OCI-LY1 (cell line): Measurements from ENCODE around the gene LARP6.

Source experiments
- H2AFZ ChIP-seq: fragments of 200-600 bp; sonication (generic), shearing (Covaris generic); 2 replicates; pipeline ENCODE4 v1.6.0; 2014; ENCODE audit warnings: antibody characterized with exemption, mild to moderate bottlenecking, low read length
- H3F3A ChIP-seq: fragments of 200-600 bp; sonication (generic), shearing (Covaris generic); 2 replicates; pipeline ENCODE4 v1.6.0; 2014; ENCODE audit warnings: mild to moderate bottlenecking, antibody characterized with exemption, low read length, moderate library complexity; ENCODE audit not compliant: insufficient read depth
- H3K27ac ChIP-seq: fragments of 200-600 bp; sonication (generic); 2 replicates; pipeline ENCODE4 v1.5.1; 2014; ENCODE audit warnings: low read length, mixed run types, mild to moderate bottlenecking, low read depth; ENCODE audit not compliant: poor library complexity, severe bottlenecking
- H3K27me3 ChIP-seq: fragments of 200-600 bp; sonication (generic); 2 replicates; pipeline ENCODE4 v1.6.0; 2014; ENCODE audit warnings: antibody characterized with exemption, mild to moderate bottlenecking, low read length, moderate library complexity; ENCODE audit not compliant: insufficient read depth
- H3K36me3 ChIP-seq: fragments of 200-600 bp; sonication (generic); 2 replicates; pipeline ENCODE4 v1.6.1; 2014; ENCODE audit warnings: mild to moderate bottlenecking, antibody characterized with exemption, low read length, moderate library complexity, mixed read lengths; ENCODE audit not compliant: insufficient read depth
- H3K4me1 ChIP-seq: fragments of 200-600 bp; sonication (generic); 2 replicates; pipeline ENCODE4 v1.5.1; 2014; ENCODE audit warnings: mild to moderate bottlenecking, low read length, moderate library complexity; ENCODE audit not compliant: insufficient read depth, severe bottlenecking
- H3K4me2 ChIP-seq: fragments of 200-600 bp; sonication (generic), shearing (Covaris generic); 2 replicates; pipeline ENCODE4 v1.6.1; 2014; ENCODE audit warnings: low read length
- H3K4me3 ChIP-seq: fragments of 200-600 bp; sonication (generic); 2 replicates; pipeline ENCODE4 v1.5.1; 2014; ENCODE audit warnings: low read length, low read depth, mild to moderate bottlenecking, mixed read lengths; ENCODE audit not compliant: poor library complexity, severe bottlenecking
- H3K79me2 ChIP-seq: fragments of 200-600 bp; shearing (Covaris generic); 2 replicates; pipeline ENCODE4 v1.6.1; 2016; ENCODE audit warnings: mixed run types, low read length, mixed read lengths; ENCODE audit not compliant: insufficient read depth
- H3K9ac ChIP-seq: fragments of 200-600 bp; sonication (generic), shearing (Covaris generic); 2 replicates; pipeline ENCODE4 v1.6.1; 2014; ENCODE audit warnings: mild to moderate bottlenecking, low read length, mixed read lengths
- H3K9me2 ChIP-seq: fragments of 200-600 bp; sonication (generic), shearing (Covaris generic); 2 replicates; pipeline ENCODE4 v1.6.1; 2014; ENCODE audit warnings: low read depth, mild to moderate bottlenecking, low read length, mixed read lengths
- H3K9me3 ChIP-seq: fragments of 200-600 bp; shearing (Covaris generic); 2 replicates; pipeline ENCODE4 v1.6.1; 2014; ENCODE audit warnings: low read length, mixed read lengths
- H4K20me1 ChIP-seq: fragments of 200-600 bp; sonication (generic), shearing (Covaris generic); 2 replicates; pipeline ENCODE4 v1.6.0; 2016; ENCODE audit warnings: mild to moderate bottlenecking, low read length; ENCODE audit not compliant: insufficient read depth
- CTCF ChIP-seq: fragments of 200-600 bp; sonication (generic), shearing (Covaris generic); IDR thresholded peaks from 2 replicates; pipeline ENCODE4 v1.5.1; 2017; ENCODE audit warnings: mild to moderate bottlenecking, antibody characterized with exemption, low read length, moderate library complexity, mixed read lengths
- EZH2 ChIP-seq: fragments of 200-600 bp; sonication (generic), shearing (Covaris generic); IDR thresholded peaks from 2 replicates; pipeline ENCODE4 v1.8.0; 2017; ENCODE audit warnings: borderline replicate concordance, mixed run types, mild to moderate bottlenecking, antibody characterized with exemption, low read length, moderate library complexity, mixed read lengths

Gene LARP6

GRCh38 chr15:70831094-70831911, 22.7 kb downstream of the LARP6 start:
- Histone ChIP-seq H2AFZ (no peak overlapping the region), H4K20me1 (no peaks in the 10 kb centered on the region), H3K4me3 (no peak overlapping the region), H3K27me3 (no peaks in the 10 kb centered on the region), H3K79me2 (no peaks in the 10 kb centered on the region), H3F3A (no peaks in the 10 kb centered on the region), H3K4me2 (no peak overlapping the region), H3K4me1 (no peaks in the 10 kb centered on the region), H3K27ac (no peak overlapping the region), H3K9me2 (no peaks in the 10 kb centered on the region), H3K9ac (no peak overlapping the region), H3K36me3 (no peaks in the 10 kb centered on the region), H3K9me3 (no peaks in the 10 kb centered on the region)
- no peak for TF ChIP-seq CTCF
- TF ChIP-seq EZH2 = no peak

- no peaks in the 10 kb centered on the region for H4K20me1 ChIP-seq
- no peaks in the 10 kb centered on the region for H3K9me2 ChIP-seq
- H3F3A ChIP-seq = no peaks in the 10 kb centered on the region
- no peaks in the 10 kb centered on the region for H3K4me1 ChIP-seq
- H3K27me3 ChIP-seq = no peaks in the 10 kb centered on the region
- H3K36me3 ChIP-seq = no peaks in the 10 kb centered on the region
- H3K9me3 ChIP-seq = no peaks in the 10 kb centered on the region
- H3K9ac ChIP-seq = no peak overlapping the region
- no peaks in the 10 kb centered on the region for H3K79me2 ChIP-seq
- H3K4me2 ChIP-seq = no peak overlapping the region
- H2AFZ ChIP-seq = no peak overlapping the region
- TF ChIP-seq EZH2 = no peak
- TF ChIP-seq CTCF = no peak
- H3K27ac ChIP-seq = no peak overlapping the region
- H3K4me3 ChIP-seq = no peak overlapping the region
These were observed 23.3 kb downstream of the LARP6 start for GRCh38 chr15:70830615-70831014.

DNA sequence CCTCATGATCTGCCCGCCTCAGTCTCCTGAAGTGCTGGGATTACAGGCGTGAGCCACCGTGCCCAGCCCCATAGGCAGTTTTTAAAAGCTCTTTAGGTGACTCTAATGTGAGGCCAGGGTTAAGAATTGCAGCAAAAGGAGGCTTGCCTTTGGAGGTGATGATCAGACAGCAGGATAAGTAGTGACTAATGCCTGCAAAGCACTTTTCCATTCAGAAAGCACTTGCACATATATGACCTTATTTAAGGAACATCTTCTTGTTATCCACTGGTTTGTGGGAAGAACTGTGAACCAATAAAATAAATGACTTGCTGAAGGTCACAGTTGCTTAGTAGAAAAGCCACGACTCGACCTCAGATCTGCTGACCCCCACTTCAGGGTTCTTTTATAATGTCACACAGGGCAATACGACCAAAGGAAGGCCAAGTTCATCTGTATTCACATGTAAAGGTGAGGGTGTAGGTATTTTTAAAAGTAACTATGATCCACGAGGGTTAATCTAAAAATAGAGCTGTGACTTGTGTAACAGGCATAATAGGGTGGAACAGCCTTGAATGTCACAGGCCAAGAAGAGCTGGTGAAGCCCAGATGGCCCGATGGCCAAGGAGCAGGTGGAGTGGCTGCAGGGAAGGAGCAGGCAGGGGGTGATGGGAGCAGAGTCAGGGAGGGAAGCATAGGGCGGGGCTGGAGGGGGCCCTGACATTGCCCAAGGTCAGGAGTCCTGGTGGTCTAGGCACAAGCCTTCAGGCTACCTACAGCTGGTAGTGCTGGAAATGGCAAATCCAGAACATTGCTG, 24.4 kb downstream of the LARP6 start:
- H3K9ac ChIP-seq = no peak overlapping the region
- H3K9me2 ChIP-seq = no peaks in the 10 kb centered on the region
- H3F3A ChIP-seq = no peaks in the 10 kb centered on the region
- H3K9me3 ChIP-seq = no peaks in the 10 kb centered on the region
- no peak overlapping the region for H3K4me2 ChIP-seq
- H3K4me1 ChIP-seq = no peaks in the 10 kb centered on the region
- no peak overlapping the region for H3K27ac ChIP-seq
- no peak for TF ChIP-seq EZH2
- TF ChIP-seq CTCF = no peak
- H2AFZ ChIP-seq = no peak overlapping the region
- H4K20me1 ChIP-seq = no peaks in the 10 kb centered on the region
- H3K79me2 ChIP-seq = no peaks in the 10 kb centered on the region
- H3K4me3 ChIP-seq = no peak overlapping the region
- H3K36me3 ChIP-seq = no peaks in the 10 kb centered on the region
- no peaks in the 10 kb centered on the region for H3K27me3 ChIP-seq
